Lower lobe of right lung (tissue), 2 donors: ENCODE measurements around the gene LILRB3. TPM values are rescaled to one million over a fixed set of nuclear protein-coding genes. Genes with fewer than 3 reads are reported as not detected.
"Not testable (repeated sequence)": the region's sequence is repeated elsewhere in the genome, so short reads cannot be mapped to it uniquely, and the experiment has no call there.

ENCODE experiments used
- ATAC-seq, 2 donors: fragments of 200-7000 bp; cut with Tn5 transposase; one replicate each; pipeline ENCODE4 v1.9.1; 2020 to 2022; ENCODE audit warnings: mild to moderate bottlenecking in 2 of 2, moderate library complexity in 2 of 2
- DNase-seq: peaks from one replicate; pipeline ENCODE4 v3.0.0-alpha.2; 2020
- H3K27ac ChIP-seq: fragments of 200-600 bp; one replicate; pipeline ENCODE4 v1.8.0; 2022
- H3K27me3 ChIP-seq: fragments of 200-600 bp; one replicate; pipeline ENCODE4 v1.8.0; 2022; ENCODE audit warnings: low read depth
- H3K36me3 ChIP-seq: fragments of 200-600 bp; one replicate; pipeline ENCODE4 v1.8.0; 2022; ENCODE audit warnings: mild to moderate bottlenecking
- H3K4me1 ChIP-seq: fragments of 200-600 bp; one replicate; pipeline ENCODE4 v1.8.0; 2022
- H3K4me3 ChIP-seq: fragments of 200-600 bp; one replicate; pipeline ENCODE4 v1.8.0; 2022; ENCODE audit warnings: mild to moderate bottlenecking
- H3K9me3 ChIP-seq: fragments of 200-600 bp; one replicate; pipeline ENCODE4 v1.8.0; 2022
- CTCF ChIP-seq: fragments of 200-600 bp; IDR thresholded peaks from one replicate; pipeline ENCODE4 v1.8.0; 2022; ENCODE audit warnings: antibody characterized with exemption, mild to moderate bottlenecking
- intact Hi-C: fragments of 100-400 bp; cut with DNase I; formaldehyde crosslinking; loops from one replicate; pipeline ENCODE4 v1.11.0; 2022
- total RNA-seq: library from RNA; stranded (reverse); fragmentation: NEBNext Ultra II Directional; extraction: Animal tissue kit (Norgen Biotek cat#: 25700); gene quantifications from one replicate; pipeline ENCODE4 v1.2.1, GENCODE V29; 2021
- donor health status: DM: no; HTN: yes; CAD: no; lungs with severe emphysema.

Gene LILRB3
- total RNA-seq, 1 donor from 2014 or later: 85.6 TPM

GRCh38 chr19:54231077-54231931, 8.5 kb upstream of the LILRB3 start:
- H3K9me3 ChIP-seq: no peaks in the 10 kb centered on the region
- no peak overlapping the region for H3K27ac ChIP-seq
- H3K36me3 ChIP-seq: no peaks in the 10 kb centered on the region
- ATAC-seq (peak; percentile 97), DNase-seq (peak; percentile 92)
- H3K4me3 ChIP-seq: no peak overlapping the region
- intact Hi-C loops: loop anchor here (5.0 kb wide), 1 partner anchor 64 kb away; no protein-coding TSS in a partner anchor
- no peaks in the 10 kb centered on the region for H3K4me1 ChIP-seq
- H3K27me3 ChIP-seq: no peaks in the 10 kb centered on the region
- peak; percentile 95 for TF ChIP-seq CTCF

DNA sequence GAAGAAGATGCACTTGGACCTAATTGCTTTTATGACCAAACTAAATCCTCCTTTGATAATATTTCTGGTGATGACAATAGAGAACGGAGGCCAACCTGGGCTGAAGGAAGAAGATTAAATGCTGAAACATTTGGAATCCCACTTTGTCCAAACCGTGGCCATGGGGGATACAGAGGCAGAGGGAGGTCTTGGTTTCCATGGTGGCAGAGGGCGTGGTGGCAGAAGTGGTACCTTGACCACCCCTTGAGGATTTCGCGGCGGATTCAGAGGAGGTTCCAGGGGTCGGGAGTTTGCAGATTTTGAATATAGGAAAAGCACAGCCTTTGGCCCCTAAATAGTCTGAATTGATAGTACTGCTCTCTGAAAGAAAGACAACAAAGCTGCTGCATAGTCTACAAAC, 7.2 kb upstream of the LILRB3 start:
- no peak for TF ChIP-seq CTCF

GRCh38 chr19:54229146-54229545, 6.3 kb upstream of the LILRB3 start:
- DNase-seq: no peak
- Histone ChIP-seq H3K36me3 (no peaks in the 10 kb centered on the region), H3K27ac (no peak overlapping the region), H3K27me3 (no peaks in the 10 kb centered on the region), H3K4me3 (no peak overlapping the region), H3K4me1 (no peaks in the 10 kb centered on the region), H3K9me3 (no peaks in the 10 kb centered on the region)
- no peak for ATAC-seq
- no peak for TF ChIP-seq CTCF
- intact Hi-C loops: no loop called here

More for the DNA sequence above, 7.2 kb upstream of the LILRB3 start:
- Histone ChIP-seq H3K27ac (no peak overlapping the region), H3K4me3 (no peak overlapping the region), H3K27me3 (no peaks in the 10 kb centered on the region), H3K9me3 (no peaks in the 10 kb centered on the region), H3K4me1 (no peaks in the 10 kb centered on the region), H3K36me3 (no peaks in the 10 kb centered on the region)
- ATAC-seq: no peak
- no peak for DNase-seq
- intact Hi-C loops: loop anchor here (5.0 kb wide), 1 partner anchor 63 kb away; no protein-coding TSS in a partner anchor

DNA sequence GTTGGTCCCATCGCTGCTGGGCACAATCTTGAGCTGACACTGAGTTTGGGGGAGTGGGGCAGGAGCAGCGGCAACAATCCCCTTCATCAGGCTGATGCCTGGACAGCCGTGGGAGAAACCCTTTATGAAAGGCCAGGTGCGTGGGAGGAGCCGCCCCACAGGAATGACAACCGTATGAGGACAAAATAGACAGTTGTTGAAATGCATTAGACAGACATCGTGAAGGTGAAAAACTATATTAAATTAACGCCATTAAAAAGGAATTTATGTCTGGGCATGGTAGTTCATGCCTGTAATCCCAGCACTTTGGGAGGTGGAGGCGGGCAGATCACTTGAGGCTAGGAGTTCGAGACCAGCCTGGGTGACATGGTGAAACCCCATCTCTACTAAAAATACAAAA, 1.8 kb upstream of the LILRB3 start:
- H3K36me3 ChIP-seq, H3K9me3 ChIP-seq, DNase-seq, ATAC-seq, H3K27ac ChIP-seq, H3K27me3 ChIP-seq, H3K4me3 ChIP-seq, intact Hi-C loops, H3K4me1 ChIP-seq: not testable (repeated sequence)

DNA sequence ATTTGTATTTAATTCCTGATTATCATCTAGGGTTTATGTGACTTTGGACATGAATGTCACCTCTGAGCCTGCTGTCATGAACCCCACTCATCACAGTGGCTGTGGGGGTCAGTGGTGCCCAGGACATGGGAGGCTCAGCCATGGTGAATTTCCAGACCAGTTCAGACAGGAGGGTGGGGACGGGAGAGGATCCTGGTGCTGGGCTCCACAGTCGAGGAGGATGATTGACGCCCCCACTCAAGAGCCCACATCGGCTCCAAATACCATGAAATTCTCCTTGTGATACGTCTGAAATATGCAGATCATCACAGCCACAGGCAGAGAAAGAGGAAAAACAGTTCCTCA, 1.1 kb upstream of the LILRB3 start:
- not testable (repeated sequence) for H3K27me3 ChIP-seq
- ATAC-seq: peak; percentile 14 to 18
- peak overlapping the region; percentile 81 for H3K27ac ChIP-seq

DNA sequence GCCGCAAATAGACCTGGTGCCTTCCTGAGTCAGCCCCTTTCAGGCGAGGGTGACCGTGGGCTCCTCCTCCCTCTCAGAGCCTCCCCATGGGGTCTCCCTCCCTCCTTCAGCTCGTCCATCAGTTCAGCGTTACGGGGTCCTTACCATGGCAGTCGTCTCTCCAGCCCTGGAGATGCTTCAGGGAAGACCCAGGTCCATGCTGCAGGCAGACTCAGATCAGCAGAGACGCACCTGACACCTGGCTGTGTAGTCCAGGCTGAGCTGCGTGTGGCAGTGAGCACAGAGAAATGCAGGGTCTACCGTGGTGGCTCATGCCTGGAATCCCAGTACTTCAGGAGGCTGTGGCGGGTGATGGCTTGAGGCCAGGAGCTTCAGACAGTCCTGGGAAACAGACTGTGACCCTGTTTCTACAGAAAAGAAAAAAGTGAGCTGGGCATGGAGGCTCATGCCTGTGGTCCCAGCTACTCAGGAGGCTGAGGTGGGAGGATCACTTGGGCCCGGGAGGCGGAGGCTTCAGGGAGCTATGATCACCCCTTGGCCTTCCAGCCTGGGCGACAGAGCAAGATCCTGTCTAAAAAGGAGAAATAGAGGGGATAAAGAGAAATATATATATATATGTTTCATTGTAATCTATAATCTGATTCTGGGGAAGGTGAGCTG, 600 bp upstream of the LILRB3 start:
- ATAC-seq: peak; percentile 28 to 30
- intact Hi-C loops: not testable (repeated sequence)

More for the DNA sequence above, 1.1 kb upstream of the LILRB3 start:
- H3K4me3 ChIP-seq, DNase-seq, H3K36me3 ChIP-seq, H3K9me3 ChIP-seq, H3K4me1 ChIP-seq, intact Hi-C loops: not testable (repeated sequence)

DNA sequence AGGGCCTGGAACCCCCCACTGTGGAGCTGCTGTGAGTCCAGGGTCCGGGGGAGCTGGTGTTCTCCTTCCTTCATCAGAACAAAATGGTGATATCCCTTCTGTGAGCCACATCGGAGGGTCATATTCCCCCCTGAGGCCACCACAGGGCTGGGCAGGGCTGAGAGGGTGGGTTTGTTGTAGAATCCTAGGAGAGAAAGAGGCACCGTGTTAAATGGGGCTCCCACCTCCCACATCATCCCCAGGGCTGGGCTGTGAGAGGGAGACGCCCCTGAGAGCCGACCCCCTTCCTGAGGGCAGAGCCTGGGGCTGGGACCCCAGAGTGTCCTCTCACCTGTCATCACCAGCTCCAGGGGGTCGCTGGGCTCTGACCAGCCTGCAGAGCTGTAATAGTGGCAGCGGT, 860 bp downstream of the LILRB3 start:
- ATAC-seq, intact Hi-C loops, DNase-seq, H3K36me3 ChIP-seq, H3K27ac ChIP-seq, H3K4me1 ChIP-seq, H3K27me3 ChIP-seq, H3K9me3 ChIP-seq: not testable (repeated sequence)
- H3K4me3 ChIP-seq: peak overlapping the region; percentile 40

More for the DNA sequence above, 600 bp upstream of the LILRB3 start:
- H3K36me3 ChIP-seq, H3K4me3 ChIP-seq, H3K9me3 ChIP-seq, DNase-seq, H3K27me3 ChIP-seq, H3K4me1 ChIP-seq: not testable (repeated sequence)
- peak overlapping the region; percentile 81 for H3K27ac ChIP-seq

GRCh38 chr19:54219702-54220101, 3.1 kb downstream of the LILRB3 start:
- DNase-seq, ATAC-seq, intact Hi-C loops: not testable (repeated sequence)

More at GRCh38 chr19:54219702-54220101, 3.1 kb downstream of the LILRB3 start:
- not testable (repeated sequence) for H3K27me3 ChIP-seq, H3K36me3 ChIP-seq, H3K9me3 ChIP-seq, H3K4me1 ChIP-seq, H3K4me3 ChIP-seq, H3K27ac ChIP-seq
